SK-N-SH treated with all-trans-retinoic acid at 6 μM for 48 hours (cell line): Measurements from ENCODE around the gene CTDSP2.

Source experiments
- ATAC-seq: fragments of 200-7000 bp; cut with Tn5 transposase; 3 replicates; pipeline ENCODE4 v1.9.1; 2020; ENCODE audit warnings: mild to moderate bottlenecking, moderate library complexity
- ARNTL ChIP-seq: fragments of 450-650 bp; formaldehyde crosslinking; IDR thresholded peaks from 2 replicates; pipeline ENCODE4 v1.5.0; 2020; ENCODE audit warnings: low read depth, mild to moderate bottlenecking, moderate library complexity, borderline replicate concordance
- BACH2 ChIP-seq: fragments of 250-450 bp; sonication (Bioruptor Pico); IDR thresholded peaks from 2 replicates; pipeline ENCODE4 v1.9.0; 2021; ENCODE audit warnings: mild to moderate bottlenecking, borderline replicate concordance
- CREB5 ChIP-seq: fragments of 250-450 bp; sonication (Bioruptor Pico); IDR thresholded peaks from 2 replicates; pipeline ENCODE4 v1.5.1; 2020; ENCODE audit warnings: low read depth, mild to moderate bottlenecking, moderate library complexity
- CSDC2 ChIP-seq: fragments of 250-450 bp; sonication (Bioruptor Pico); IDR thresholded peaks from 2 replicates; pipeline ENCODE4 v1.5.0; 2020; ENCODE audit warnings: mild to moderate bottlenecking, moderate library complexity
- ESRRG ChIP-seq: fragments of 250-450 bp; sonication (Bioruptor Pico); IDR thresholded peaks from 2 replicates; pipeline ENCODE4 v1.6.1; 2021; ENCODE audit warnings: mild to moderate bottlenecking
- GLIS3 ChIP-seq: fragments of 250-450 bp; sonication (Bioruptor Pico); IDR thresholded peaks from 2 replicates; pipeline ENCODE4 v1.5.0; 2020; ENCODE audit warnings: mild to moderate bottlenecking, moderate library complexity
- OSR1 ChIP-seq: fragments of 250-450 bp; sonication (Bioruptor Pico); IDR thresholded peaks from 2 replicates; pipeline ENCODE4 v1.8.0; 2022; ENCODE audit warnings: moderate library complexity, mild to moderate bottlenecking, inconsistent platforms
- PATZ1 ChIP-seq: fragments of 250-450 bp; sonication (Bioruptor Pico); IDR thresholded peaks from 2 replicates; pipeline ENCODE4 v1.8.0; 2020; ENCODE audit warnings: mild to moderate bottlenecking, moderate library complexity, borderline replicate concordance
- PPARA ChIP-seq: fragments of 250-450 bp; sonication (Bioruptor Pico); IDR thresholded peaks from 2 replicates; pipeline ENCODE4 v1.5.0; 2020; ENCODE audit warnings: mild to moderate bottlenecking, borderline replicate concordance
- RARB ChIP-seq: fragments of 250-450 bp; sonication (Bioruptor Pico); IDR thresholded peaks from 2 replicates; pipeline ENCODE4 v1.8.0; 2021; ENCODE audit warnings: mild to moderate bottlenecking, moderate library complexity
- SNAI2 ChIP-seq: fragments of 250-450 bp; sonication (Bioruptor Pico); IDR thresholded peaks from 2 replicates; pipeline ENCODE4 v1.5.0; 2020; ENCODE audit warnings: mild to moderate bottlenecking, moderate library complexity
- TCF4 ChIP-seq: fragments of 250-450 bp; sonication (Bioruptor Pico); IDR thresholded peaks from 2 replicates; pipeline ENCODE4 v1.8.0; 2021; ENCODE audit warnings: mild to moderate bottlenecking, moderate library complexity, borderline replicate concordance
- TOX ChIP-seq: fragments of 250-450 bp; sonication (Bioruptor Pico); IDR thresholded peaks from 2 replicates; pipeline ENCODE4 v1.8.0; 2021; ENCODE audit warnings: mild to moderate bottlenecking, moderate library complexity, borderline replicate concordance
- ZC3H10 ChIP-seq: fragments of 250-450 bp; sonication (Bioruptor Pico); IDR thresholded peaks from 2 replicates; pipeline ENCODE4 v1.5.1; 2021; ENCODE audit warnings: mild to moderate bottlenecking, moderate library complexity
- ZFP3 ChIP-seq: fragments of 250-450 bp; sonication (Bioruptor Pico); IDR thresholded peaks from 2 replicates; pipeline ENCODE4 v1.5.0; 2020; ENCODE audit warnings: mild to moderate bottlenecking, moderate library complexity
- ZFP30 ChIP-seq: fragments of 450-650 bp; formaldehyde crosslinking; IDR thresholded peaks from 2 replicates; pipeline ENCODE4 v1.5.0; 2022; ENCODE audit warnings: mild to moderate bottlenecking, moderate library complexity
- ZNF565 ChIP-seq: fragments of 450-650 bp; formaldehyde crosslinking; conservative IDR thresholded peaks from 2 replicates; pipeline ENCODE4 v1.5.0; 2020; ENCODE audit warnings: low read depth, mild to moderate bottlenecking, moderate library complexity
- ZNF70 ChIP-seq: fragments of 450-650 bp; formaldehyde crosslinking; IDR thresholded peaks from 2 replicates; pipeline ENCODE4 v1.5.0; 2020; ENCODE audit warnings: mild to moderate bottlenecking, moderate library complexity
- ZNF8 ChIP-seq: fragments of 450-650 bp; formaldehyde crosslinking; IDR thresholded peaks from 2 replicates; pipeline ENCODE4 v1.5.0; 2020; ENCODE audit warnings: mild to moderate bottlenecking, moderate library complexity
- TF ChIP-seq, protein P1 (sequence below): fragments of 250-450 bp; sonication (Bioruptor Pico); IDR thresholded peaks from 2 replicates; pipeline ENCODE4 v1.8.0; 2021; ENCODE audit warnings: low read depth, mild to moderate bottlenecking, moderate library complexity, borderline replicate concordance
- TF ChIP-seq, protein P2 (sequence below): fragments of 250-450 bp; sonication (Bioruptor Pico); IDR thresholded peaks from 2 replicates; pipeline ENCODE4 v1.5.1; 2021; ENCODE audit warnings: mild to moderate bottlenecking, moderate library complexity

CTDSP2 gene

DNA sequence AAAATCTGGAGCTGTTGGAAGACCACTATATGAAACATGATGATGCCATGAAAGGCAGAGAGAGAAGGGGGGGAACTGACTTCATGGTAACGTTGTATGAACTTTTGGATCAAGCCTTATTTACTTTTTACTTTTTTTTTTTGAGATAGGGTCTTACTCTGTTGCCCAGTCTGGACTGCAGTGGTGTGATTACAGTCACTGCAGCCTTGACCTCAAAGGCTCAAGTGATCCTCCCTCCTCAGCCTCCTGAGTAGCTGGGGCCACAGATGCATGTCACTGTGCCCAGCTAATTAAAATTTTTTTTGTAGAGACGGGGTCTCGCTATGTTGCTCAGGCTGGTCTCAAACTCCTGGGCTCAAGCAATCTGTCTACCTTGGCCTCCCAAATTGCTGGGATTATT is 31.3 kb upstream of the CTDSP2 start (continued):
- no peak for TF ChIP-seq CREB5 (CRISPR knock-in tag)
- no peak for TF ChIP-seq GLIS3 (CRISPR knock-in tag)
- TF ChIP-seq TOX = no peak
- no peak for TF ChIP-seq ZNF70 (CRISPR knock-in tag)
- no peak for TF ChIP-seq RARB (CRISPR knock-in tag)
- no peak for TF ChIP-seq ZNF8 (CRISPR knock-in tag)
- no peak for TF ChIP-seq ARNTL (CRISPR knock-in tag)
- no peak for TF ChIP-seq TCF4 (CRISPR knock-in tag)
- no peak for TF ChIP-seq BACH2 (CRISPR knock-in tag)
- no peak for TF ChIP-seq CSDC2 (CRISPR knock-in tag)
- no peak for TF ChIP-seq ZNF565
- TF ChIP-seq ESRRG (CRISPR knock-in tag) = no peak
- TF ChIP-seq, all 23 proteins: peak for 0

- no peak; the same call in 2 of the 3 replicates for ATAC-seq
- TF ChIP-seq CSDC2 (CRISPR knock-in tag) (no peak), ZNF70 (CRISPR knock-in tag) (no peak)
- TF ChIP-seq, all 23 proteins: peak for 0
These were observed 29.4 kb upstream of the CTDSP2 start for GRCh38 chr12:57875753-57876547.

- no peak for ATAC-seq
These were observed 27.9 kb upstream of the CTDSP2 start for GRCh38 chr12:57874166-57875108.

More at GRCh38 chr12:57874166-57875108, 27.9 kb upstream of the CTDSP2 start:
- no peak for TF ChIP-seq ZC3H10 (CRISPR knock-in tag)
- TF ChIP-seq PPARA (CRISPR knock-in tag) = no peak
- TF ChIP-seq, protein P1, sequence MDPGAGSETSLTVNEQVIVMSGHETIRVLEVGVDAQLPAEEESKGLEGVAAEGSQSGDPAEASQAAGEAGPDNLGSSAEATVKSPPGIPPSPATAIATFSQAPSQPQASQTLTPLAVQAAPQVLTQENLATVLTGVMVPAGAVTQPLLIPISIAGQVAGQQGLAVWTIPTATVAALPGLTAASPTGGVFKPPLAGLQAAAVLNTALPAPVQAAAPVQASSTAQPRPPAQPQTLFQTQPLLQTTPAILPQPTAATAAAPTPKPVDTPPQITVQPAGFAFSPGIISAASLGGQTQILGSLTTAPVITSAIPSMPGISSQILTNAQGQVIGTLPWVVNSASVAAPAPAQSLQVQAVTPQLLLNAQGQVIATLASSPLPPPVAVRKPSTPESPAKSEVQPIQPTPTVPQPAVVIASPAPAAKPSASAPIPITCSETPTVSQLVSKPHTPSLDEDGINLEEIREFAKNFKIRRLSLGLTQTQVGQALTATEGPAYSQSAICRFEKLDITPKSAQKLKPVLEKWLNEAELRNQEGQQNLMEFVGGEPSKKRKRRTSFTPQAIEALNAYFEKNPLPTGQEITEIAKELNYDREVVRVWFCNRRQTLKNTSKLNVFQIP (CRISPR knock-in tag) = no peak
- TF ChIP-seq ARNTL (CRISPR knock-in tag) = no peak
- no peak for TF ChIP-seq ZFP3 (CRISPR knock-in tag)
- no peak for TF ChIP-seq RARB (CRISPR knock-in tag)
- TF ChIP-seq, protein P2, sequence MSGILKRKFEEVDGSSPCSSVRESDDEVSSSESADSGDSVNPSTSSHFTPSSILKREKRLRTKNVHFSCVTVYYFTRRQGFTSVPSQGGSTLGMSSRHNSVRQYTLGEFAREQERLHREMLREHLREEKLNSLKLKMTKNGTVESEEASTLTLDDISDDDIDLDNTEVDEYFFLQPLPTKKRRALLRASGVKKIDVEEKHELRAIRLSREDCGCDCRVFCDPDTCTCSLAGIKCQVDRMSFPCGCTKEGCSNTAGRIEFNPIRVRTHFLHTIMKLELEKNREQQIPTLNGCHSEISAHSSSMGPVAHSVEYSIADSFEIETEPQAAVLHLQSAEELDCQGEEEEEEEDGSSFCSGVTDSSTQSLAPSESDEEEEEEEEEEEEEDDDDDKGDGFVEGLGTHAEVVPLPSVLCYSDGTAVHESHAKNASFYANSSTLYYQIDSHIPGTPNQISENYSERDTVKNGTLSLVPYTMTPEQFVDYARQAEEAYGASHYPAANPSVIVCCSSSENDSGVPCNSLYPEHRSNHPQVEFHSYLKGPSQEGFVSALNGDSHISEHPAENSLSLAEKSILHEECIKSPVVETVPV (CRISPR knock-in tag) = no peak
- no peak for TF ChIP-seq ZNF8 (CRISPR knock-in tag)
- no peak for TF ChIP-seq SNAI2 (CRISPR knock-in tag)
- no peak for TF ChIP-seq ZNF70 (CRISPR knock-in tag)
- no peak for TF ChIP-seq OSR1 (CRISPR knock-in tag)
- no peak for TF ChIP-seq ZFP30 (CRISPR knock-in tag)
- no peak for TF ChIP-seq TCF4 (CRISPR knock-in tag)
- TF ChIP-seq TOX = no peak
- TF ChIP-seq PATZ1 = no peak
